AG09319 (cell line): ENCODE results near the gene ANKEF1.

ENCODE experiments used
- DNase-seq: peaks from one replicate; pipeline ENCODE4 v3.0.0-alpha.2; 2010; ENCODE audit warnings: low read depth; ENCODE audit errors: extremely low read depth
- CTCF ChIP-seq: IDR thresholded peaks from 2 replicates; pipeline ENCODE4 v1.5.1; 2011; ENCODE audit warnings: low read depth, mild to moderate bottlenecking, inconsistent platforms, low read length, moderate library complexity

ANKEF1 gene

DNA sequence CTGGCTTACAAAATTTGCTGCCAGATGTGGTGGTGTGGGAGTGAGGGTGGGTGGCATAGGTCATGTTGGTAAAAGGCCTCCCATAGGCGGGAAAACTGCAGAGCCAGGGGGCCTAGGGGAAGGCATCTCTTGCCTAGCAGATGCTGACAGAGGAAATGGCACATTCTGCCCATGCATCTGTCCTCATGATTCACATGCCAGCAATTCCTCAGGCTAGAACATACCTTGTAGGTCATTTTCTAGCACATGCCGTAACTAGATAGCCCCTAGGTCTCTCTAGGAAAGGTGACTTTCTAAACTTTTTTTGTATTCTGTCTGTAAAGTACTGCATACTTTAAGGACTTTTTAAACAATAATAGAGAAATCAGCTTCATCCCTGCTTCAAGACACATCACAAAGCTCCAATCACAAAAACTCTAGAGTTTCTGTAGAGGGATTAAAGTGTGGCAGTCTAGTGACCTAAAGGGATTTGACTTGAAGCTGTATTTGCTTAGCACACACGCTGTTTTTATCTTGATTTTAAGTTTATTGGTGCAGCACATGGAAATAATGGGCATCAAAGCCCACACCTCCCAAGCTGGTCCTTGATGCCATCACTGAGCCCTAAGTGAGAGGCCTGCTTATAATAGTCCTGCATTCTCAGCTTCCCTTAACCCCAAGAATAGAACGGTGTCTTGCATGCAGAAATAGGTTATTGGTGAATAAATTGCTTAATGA lies 55.2 kb downstream of the ANKEF1 start:
- no peak for TF ChIP-seq CTCF
- DNase-seq: no peak

DNA sequence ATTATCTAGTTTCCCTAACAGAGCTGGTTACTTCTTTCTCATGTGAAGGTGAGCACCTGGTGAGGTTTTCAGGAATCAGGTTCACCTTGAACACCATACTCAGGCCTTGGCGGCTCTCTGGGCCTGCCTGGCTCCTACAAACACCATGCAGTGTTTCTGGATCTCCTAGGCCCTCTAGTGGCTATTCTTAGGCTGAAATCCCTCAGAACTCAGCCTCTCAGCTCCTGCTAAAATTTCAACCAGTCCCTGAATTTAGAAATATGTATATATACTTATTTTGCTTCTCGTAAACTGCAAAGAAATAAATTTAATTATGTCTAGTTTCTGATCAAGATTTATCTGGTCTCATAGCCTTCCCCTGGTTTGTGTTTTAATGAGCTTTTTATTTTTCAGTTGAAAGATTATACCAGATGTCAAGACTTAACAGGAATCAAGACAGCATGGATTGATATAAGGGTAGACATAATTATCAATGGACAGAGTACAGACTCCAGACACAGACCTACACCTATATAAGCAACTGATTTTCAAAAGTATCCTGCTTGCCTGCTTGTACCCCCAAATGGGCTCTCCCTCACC lies 55.9 kb downstream of the ANKEF1 start:
- peak; percentile 87 for TF ChIP-seq CTCF
- no peak for DNase-seq

DNA sequence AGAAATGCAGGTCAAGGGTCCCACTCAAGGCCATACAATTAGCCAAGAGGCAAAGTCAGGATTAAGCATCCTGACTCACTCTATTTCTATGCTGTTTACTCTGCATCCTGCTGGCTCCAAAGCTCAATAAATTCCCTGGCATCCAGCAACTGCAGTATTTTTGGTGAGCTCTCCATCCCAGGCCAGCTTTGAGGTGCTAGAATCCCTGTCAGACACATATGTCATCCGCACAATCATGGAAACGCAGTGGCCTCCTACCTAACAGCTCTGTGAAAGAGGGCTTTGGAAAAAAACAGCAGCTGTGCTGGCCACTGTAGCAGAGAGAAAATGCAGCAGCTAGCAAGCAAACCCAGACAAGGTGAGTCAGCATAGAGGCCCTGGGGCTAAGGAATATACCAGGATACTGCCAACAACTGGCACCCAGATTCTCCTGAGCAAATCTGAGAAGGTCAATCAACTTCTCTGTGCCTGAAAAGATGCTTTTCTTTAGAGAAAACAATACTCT lies 58.4 kb downstream of the ANKEF1 start:
- DNase-seq: no peak
- TF ChIP-seq CTCF: no peak

DNA sequence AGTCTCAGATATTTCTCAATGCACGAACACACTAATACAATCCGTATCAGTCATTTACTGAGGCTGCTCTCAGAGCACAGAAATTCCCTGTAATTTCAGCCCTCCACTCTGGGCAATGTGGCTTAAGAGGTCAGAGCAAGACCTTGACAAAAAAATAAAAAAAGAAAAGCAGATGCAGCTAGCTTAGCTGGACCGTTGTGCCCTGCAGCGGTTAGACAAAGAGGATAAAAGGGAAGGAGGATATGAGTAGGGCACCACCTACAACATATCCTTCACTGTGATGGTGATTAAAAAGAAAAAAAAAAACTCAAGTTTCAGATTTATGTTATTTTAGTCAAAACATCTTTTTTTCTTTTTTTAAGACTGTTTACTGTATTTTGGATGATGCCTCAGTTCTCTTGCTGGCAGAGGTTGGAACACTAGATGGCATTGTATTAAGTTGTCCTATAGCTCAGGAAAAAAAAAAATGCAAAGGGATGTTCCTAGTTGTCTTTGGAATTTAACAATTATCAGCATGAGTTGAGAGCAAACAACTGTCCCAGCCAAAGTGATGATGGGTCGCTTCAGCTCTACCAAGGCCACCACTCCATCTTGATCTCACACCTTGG lies 59.9 kb downstream of the ANKEF1 start:
- no peak for DNase-seq
- TF ChIP-seq CTCF: peak; percentile 21

- no peak for DNase-seq
- TF ChIP-seq CTCF: no peak
Observed at GRCh38 chr20:10096790-10097189, 62.0 kb downstream of the ANKEF1 start.

DNA sequence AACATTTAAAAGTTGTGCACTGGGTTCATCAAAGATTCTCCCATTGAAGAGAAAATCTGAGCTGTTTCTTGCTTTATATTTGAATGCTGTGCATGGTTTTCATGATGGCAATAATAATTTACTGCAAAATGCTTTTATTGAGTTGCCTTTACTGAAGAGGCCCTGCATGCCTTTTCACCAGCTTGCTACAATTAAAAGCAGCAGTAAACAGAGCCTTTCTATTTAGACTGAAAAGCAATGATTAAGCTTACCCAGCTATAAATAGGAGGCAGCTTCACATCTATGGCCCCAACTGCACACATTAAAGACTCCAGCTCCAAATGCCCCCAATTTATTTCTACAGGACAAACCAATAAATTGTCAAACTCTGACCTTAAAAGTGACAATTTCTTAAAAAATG lies 70.3 kb downstream of the ANKEF1 start:
- DNase-seq: no peak
- no peak for TF ChIP-seq CTCF
